ENCODE results near the gene P2RX2.

The P2RX2 gene

DNA sequence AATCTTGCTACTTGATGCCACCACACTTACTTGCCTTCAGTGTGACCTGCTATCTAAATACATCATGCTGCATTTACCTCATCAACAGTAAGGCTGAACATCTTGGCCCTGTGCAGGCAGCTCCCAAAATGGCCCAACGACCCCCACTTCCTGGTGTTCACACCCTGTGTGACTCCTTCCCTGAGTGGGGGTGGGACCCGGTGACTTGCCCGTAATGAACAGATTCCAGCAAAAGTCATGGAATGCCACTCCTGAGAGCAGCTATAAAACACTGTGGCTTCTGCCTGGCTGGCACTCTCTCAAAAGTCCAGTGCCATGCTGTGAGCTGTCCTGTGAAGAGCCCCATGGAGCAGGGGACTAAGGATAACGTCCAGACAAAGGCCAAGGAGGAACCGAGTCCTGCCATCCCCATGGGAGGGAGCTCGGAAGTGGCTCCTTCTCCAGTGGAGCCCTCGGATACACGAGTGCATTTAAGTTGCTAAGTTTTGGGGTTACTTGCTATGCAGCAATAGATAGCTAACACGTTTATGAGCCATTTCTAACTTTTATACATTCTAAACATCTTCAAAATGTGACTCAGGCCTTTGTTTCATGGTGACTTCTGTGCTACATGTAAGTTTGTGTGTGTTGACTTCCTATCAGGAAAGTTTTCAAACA lies 33.0 kb downstream of the P2RX2 start:
- TF ChIP-seq, protein P1, sequence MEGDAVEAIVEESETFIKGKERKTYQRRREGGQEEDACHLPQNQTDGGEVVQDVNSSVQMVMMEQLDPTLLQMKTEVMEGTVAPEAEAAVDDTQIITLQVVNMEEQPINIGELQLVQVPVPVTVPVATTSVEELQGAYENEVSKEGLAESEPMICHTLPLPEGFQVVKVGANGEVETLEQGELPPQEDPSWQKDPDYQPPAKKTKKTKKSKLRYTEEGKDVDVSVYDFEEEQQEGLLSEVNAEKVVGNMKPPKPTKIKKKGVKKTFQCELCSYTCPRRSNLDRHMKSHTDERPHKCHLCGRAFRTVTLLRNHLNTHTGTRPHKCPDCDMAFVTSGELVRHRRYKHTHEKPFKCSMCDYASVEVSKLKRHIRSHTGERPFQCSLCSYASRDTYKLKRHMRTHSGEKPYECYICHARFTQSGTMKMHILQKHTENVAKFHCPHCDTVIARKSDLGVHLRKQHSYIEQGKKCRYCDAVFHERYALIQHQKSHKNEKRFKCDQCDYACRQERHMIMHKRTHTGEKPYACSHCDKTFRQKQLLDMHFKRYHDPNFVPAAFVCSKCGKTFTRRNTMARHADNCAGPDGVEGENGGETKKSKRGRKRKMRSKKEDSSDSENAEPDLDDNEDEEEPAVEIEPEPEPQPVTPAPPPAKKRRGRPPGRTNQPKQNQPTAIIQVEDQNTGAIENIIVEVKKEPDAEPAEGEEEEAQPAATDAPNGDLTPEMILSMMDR (IDR thresholded peaks at IDR 0.05): no peak

DNA sequence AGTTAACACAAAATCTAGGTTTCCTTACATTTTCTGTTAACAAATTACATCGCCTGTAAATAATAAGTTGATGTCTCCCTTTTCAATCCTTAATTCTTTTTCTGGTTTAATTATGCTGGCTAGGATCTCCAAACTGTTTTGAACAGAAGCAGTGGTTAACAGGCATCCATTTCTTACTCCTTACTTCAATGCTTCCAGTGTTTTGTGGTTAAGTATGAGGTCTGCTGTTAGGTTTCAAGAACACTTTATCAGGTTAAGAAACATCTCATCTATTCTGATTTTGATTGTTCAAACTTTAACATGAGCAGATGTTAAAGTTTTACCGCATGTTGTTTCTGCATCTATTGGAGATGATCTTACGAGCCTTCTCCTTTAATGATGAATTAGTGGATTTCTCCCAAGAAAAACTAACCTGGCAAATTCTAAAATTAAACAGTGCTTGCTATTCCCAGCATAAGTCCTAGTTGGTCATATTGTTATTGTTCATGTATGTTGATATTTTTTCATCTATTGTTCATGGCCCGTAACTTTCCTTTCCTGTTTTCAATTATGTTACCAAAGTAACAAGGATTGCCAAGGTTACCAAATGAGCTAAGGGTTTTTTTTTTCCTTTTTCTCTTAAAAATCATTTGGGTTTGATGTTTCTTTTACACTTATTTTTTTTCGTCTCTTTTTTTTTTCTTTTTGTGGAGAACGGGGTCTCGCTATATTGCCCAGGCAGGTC lies 35.2 kb downstream of the P2RX2 start:
- TF ChIP-seq, protein P1 (IDR thresholded peaks at IDR 0.05): no peak

DNA sequence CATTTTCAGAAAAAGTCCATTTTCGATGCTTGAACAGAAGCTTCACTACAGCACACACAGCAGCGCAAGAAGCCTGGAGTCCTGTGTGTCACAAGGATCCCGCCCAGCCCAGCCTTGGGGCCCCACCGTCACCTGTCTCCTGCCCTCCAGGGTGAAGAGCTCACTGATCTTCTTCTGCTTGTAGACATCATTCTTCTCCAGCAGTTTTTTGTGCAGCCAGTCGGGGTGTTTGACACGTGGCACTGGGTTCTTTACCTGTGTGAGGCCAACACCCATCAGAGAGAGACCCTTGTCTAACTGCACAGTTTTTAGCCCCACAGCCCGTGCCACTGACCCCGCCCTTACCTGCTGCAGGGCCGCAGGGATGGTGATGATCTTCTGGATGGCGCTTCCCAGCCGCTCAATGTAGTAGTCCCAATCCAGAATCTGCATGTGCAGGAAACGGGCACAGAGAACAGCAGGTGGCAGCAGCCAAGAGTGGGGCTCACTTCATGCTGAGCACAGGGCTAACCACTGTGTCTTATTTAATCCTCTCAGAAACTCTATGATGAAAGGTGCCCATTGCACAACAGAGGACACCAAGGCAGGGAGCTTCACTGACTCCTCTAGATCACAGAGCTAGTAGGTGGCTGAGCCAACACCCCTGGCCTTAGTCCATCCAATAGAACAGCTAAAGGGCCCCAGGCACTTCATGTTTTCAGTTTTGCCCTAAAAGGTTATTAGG lies 38.6 kb downstream of the P2RX2 start:
- TF ChIP-seq, protein P1 (IDR thresholded peaks at IDR 0.05): no peak

DNA sequence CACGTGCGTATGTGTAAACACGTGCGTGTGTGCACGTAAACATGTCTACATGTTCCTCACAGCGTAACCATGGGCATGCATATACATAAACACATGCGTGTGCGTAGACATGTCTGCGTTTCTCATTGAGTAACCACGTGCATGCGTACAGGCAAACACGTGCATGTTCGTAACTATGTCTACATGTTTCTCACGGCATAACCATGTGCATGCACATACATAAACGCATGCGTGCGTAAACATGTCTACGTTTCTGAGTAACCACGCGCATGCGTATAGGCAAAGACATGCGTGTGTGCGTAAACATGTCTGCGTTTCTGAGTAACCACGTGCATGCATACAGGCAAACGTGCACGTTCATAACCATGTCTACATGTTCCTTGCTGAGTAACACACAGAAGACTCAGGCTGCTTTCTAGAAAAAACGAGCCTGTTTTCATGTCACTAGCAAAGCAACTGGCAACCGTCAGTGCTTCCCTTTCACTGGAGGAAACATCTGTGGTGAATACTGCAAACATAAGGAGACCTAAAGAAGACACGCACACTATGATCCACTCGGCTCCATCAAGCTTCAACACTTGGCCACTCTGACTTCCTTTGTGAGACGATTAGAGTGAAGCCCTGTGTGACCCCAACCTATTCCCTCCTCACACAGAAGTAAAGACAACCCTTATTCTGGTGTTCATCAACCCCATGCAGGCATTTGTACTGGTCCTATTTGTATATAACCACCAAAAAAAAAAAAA lies 39.7 kb downstream of the P2RX2 start:
- TF ChIP-seq, protein P1 (IDR thresholded peaks at IDR 0.05): no peak

DNA sequence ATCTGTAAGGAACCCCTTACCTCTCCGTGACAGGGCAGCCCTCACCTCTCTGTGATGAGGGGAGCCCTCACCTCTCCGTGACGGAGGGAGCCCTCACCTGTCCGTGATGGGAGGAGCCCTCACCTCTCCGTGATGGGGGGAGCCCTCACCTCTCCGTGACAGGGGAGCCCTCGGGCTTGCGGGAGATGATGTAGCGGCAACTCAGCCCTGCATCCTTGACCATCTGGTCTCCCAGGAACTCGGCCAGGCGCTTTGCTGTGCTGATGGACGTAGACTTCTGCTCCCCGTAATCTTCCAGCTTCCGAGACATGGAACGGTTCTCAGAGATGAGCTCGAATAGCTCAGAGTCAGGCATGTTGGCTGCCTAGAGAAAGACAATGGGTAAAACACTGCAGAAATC lies 40.6 kb downstream of the P2RX2 start:
- TF ChIP-seq, protein P1 (IDR thresholded peaks at IDR 0.05): no peak

DNA sequence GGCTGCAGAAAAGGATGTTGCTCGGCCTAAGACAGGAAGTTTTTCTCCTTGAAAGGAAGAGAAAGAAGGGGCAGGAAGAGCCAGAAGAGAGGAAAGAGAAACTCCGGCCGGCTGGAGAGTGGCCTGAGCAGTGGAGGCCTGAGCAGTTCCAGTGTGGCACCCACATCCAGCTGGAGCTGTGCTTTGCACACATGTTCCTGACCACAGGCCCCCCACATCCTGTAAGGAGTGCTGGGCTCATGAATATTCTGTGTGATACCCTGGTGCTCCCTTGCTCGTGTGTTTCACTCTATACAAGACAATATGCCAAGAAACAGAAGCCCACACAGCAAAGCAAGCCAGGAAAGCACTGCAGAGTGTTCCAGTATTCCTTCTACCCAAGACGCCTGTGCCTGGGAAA lies 41.5 kb downstream of the P2RX2 start:
- TF ChIP-seq, protein P1 (IDR thresholded peaks at IDR 0.05): no peak

DNA sequence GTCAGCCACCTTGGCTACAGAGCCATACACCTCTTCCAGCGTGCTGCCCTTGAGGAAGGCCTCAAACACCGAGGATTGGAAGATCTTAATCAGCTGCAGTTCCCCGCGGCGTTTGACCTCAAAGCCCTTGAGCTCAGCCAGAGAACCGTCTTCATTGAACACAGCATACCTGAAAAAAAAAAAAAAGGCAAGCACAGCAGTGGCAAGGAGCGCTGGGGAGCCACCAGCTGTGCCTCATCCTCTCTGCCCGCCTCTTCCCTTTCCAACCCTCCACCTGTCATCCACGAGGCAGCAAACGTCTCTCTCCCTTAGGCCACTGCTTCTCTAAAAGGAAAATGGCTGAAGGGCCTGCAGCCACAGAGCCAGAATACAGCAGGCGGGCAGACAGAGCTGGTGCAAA lies 42.4 kb downstream of the P2RX2 start:
- TF ChIP-seq, protein P1 (IDR thresholded peaks at IDR 0.05): no peak
